Cardiac fibroblast (primary cell): Measurements from ENCODE around the gene SF3B6.

ENCODE experiments used
- DNase-seq, 2 donors: peaks; one replicate each; pipeline versions ENCODE4 v3.0.0 to v3.0.0-alpha.2; 2010; ENCODE audit warnings: low read depth in 2 of 2
- H3K4me3 ChIP-seq, 2 donors: replicated peaks in 1 of 2; 1 replicate in 1 of 2; 2 replicates in 1 of 2; pipeline ENCODE4 v1.5.1; 2011; ENCODE audit warnings: low read depth in 2 of 2, low read length in 2 of 2, mild to moderate bottlenecking in 2 of 2, moderate library complexity in 1 of 2
- CTCF ChIP-seq: IDR thresholded peaks from one replicate; pipeline ENCODE4 v1.5.1; 2011; ENCODE audit warnings: low read depth, mild to moderate bottlenecking, low read length, inconsistent platforms

Gene SF3B6

GRCh38 chr2:24075915-24076848 is at the start of gene SF3B6:
Gene SF3B6, minus strand, starts transcription at chr2:24076326. Its CDS starts 97 bp downstream, at chr2:24076229.
- peak; percentile 99 for DNase-seq
- peak within 1 kb of the TSS; percentile 84 to 89 for H3K4me3 ChIP-seq
- TF ChIP-seq CTCF = no peak

GRCh38 chr2:24123922-24124580 is 47.9 kb upstream of the SF3B6 start:
- H3K4me3 ChIP-seq = peak overlapping the region; percentile 78 to 89
- peak in 1 of 2 donors; percentile 62 for DNase-seq
- TF ChIP-seq CTCF = no peak

GRCh38 chr2:24123195-24123921 is 47.2 kb upstream of the SF3B6 start, which contains the start of the genes FAM228B and PFN4:
Gene FAM228B, plus strand, starts transcription at chr2:24123469. Its CDS starts 893 bp downstream, at chr2:24124362.
Gene PFN4, minus strand, starts transcription at chr2:24123334. Its CDS starts 799 bp downstream, at chr2:24122535.
- peak; percentile 76 to 90 for DNase-seq
- TF ChIP-seq CTCF = no peak
- H3K4me3 ChIP-seq = peak within 1 kb of the TSS; percentile 78 to 89

GRCh38 chr2:24122366-24123194 is 46.5 kb upstream of the SF3B6 start:
- no peak for TF ChIP-seq CTCF
- DNase-seq = peak in 1 of 2 donors; percentile 7
- peak overlapping the region; percentile 78 to 89 for H3K4me3 ChIP-seq

- TF ChIP-seq CTCF = no peak
- no peak overlapping the region for H3K4me3 ChIP-seq
- DNase-seq = peak in 1 of 2 donors; percentile 10
Observed at GRCh38 chr2:24121469-24121868, 45.3 kb upstream of the SF3B6 start.
